Measurements from ENCODE around the gene ATP6V0E2. TPM values are rescaled to one million over a fixed set of nuclear protein-coding genes. Genes with fewer than 3 reads are reported as not detected.
"Not testable (repeated sequence)": the region's sequence is repeated elsewhere in the genome, so short reads cannot be mapped to it uniquely, and the experiment has no call there.

ATP6V0E2 gene
- total RNA-seq, 2 donors from 2014 or later, result 6.3 to 58.2 TPM

DNA sequence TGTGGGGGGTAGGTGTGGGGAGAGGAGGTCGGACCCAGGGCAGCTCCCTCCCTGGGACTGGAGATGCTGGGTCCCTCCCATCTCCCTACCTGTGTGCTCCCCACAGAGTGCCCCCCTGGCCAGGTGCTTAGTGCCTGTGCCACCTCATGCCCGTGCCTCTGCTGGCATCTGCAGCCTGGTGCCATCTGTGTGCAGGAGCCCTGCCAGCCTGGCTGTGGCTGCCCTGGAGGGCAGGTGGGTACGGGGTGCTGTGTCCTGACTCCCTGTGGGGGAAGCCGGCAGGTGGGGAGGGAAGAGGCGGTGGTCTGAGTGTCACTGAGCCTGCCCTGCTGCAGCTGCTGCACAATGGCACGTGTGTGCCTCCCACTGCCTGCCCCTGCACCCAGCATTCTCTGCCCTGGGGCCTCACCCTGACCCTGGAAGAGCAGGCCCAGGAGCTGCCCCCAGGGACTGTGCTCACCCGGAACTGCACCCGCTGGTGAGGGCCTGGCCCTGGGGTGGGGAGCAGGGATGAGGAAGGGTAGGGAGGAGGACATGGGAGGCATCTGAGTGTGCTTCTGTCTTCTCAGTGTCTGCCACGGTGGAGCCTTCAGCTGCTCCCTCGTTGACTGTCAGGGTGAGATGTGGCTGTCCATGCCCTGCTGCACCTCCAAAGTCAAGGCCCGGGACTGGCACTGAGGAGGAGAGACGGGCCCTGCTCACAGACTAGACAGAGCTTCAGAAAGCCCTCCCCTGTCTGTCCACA, 47.3 kb upstream of the ATP6V0E2 start:
- ATAC-seq (ENCODE audit: insufficient number of reproducible peaks, low FRiP score, low read depth) (no peak), DNase-seq (ENCODE audit: low spot score) (no peak)
- H3K4me1 ChIP-seq (ENCODE audit: control insufficient read depth in 1 of 2, low read depth in 2 of 2), result no peaks in the 10 kb centered on the region
- no peaks in the 10 kb centered on the region for H3K27me3 ChIP-seq (replicated peaks; ENCODE audit: insufficient read depth)
- H3K9me3 ChIP-seq, result no peaks in the 10 kb centered on the region
- H3K4me3 ChIP-seq, result no peak overlapping the region
- no peak overlapping the region for H3K27ac ChIP-seq
- no peak for TF ChIP-seq CTCF (IDR thresholded peaks at IDR 0.05)
- H3K36me3 ChIP-seq, result no peaks in the 10 kb centered on the region

DNA sequence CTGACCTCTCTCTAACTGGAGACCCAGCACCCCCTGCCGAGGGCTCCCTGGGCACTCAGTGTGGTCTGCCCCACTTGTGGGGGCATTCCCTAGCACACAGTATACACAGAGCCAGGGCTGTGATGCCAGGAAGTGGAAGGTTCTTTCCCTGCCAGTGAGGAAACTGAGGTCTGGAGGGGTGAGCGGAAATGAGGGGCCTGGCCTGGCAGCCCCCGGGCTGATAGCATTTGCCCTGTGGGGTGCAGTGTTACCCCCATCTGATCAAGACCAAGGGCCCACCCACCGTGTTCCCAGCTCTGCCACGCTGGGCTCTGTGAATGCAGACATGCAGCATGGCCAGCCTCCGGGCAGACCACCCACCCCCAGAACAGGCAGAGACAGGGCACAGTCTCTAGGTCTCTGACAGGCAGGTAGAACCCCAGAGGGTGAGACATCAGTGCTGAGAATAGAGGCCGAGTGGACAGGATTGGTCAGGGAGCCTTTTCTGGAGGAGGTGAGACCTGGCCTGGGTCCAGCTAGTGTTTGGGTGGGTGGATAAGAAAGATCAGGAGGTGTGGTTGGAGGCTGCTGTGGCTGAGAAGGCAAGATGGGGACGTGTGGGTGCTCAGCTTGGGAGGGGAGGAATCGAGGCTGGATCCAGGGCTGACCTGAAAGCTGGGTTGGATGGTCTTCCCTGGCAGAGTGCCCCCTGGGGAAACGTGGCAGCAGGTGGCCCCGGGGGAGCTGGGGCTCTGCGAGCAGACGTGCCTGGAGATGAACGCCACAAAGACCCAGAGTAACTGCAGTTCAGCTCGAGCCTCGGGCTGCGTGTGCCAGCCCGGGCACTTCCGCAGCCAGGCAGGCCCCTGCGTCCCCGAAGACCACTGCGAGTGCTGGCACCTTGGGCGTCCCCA, 46.4 kb upstream of the ATP6V0E2 start:
- DNase-seq (ENCODE audit: low spot score) (no peak), ATAC-seq (ENCODE audit: insufficient number of reproducible peaks, low FRiP score, low read depth) (no peak)
- Histone ChIP-seq H3K27me3 (replicated peaks; ENCODE audit: insufficient read depth) (no peaks in the 10 kb centered on the region), H3K4me1 (ENCODE audit: control insufficient read depth in 1 of 2, low read depth in 2 of 2) (no peaks in the 10 kb centered on the region), H3K9me3 (no peaks in the 10 kb centered on the region), H3K36me3 (no peaks in the 10 kb centered on the region), H3K27ac (no peak overlapping the region), H3K4me3 (no peak overlapping the region)
- TF ChIP-seq CTCF (IDR thresholded peaks at IDR 0.05), result no peak

DNA sequence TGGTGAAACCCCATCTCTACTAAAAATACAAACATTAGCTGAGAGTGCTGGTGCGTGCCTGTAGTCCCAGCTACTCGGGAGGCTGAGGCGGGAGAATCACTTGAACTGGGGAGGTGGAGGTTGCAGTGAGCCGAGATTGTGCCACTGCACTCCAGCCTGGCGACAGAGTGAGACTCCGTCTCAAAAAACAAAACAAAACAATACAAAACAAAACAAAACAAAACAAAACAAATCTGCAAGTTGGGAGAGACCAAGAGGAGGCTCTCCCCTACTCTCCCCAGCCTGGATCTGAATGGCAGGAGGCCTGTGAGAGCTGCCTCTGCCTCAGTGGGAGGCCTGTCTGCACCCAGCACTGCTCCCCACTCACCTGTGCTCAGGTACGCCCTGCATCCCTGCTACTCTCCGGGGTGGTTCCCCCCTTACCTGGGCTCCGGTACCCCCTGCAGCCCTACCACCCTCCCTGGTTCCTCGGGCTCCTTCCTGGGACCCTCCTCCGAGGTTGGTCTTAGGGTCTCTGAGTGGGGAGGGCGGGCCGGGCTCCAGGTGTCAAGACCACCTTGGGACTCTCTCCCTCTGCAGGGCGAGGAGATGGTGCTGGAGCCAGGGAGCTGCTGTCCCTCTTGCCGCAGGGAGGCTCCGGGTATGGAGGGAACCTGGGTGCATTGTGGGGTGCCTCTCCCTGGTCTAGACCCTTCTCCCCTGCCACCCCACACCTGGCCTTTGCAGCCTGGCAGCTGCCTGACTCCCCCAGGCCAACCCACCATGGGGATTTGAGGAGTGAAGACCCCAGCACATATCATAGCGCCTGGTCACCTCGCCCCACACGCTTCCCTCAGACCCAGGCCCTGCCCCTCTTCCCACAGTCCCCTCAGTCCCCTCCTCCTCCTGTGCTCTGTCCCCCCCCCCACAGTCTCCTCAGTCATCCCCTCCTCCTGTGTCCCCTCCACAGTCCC, 45.1 kb upstream of the ATP6V0E2 start:
- no peak for TF ChIP-seq CTCF (IDR thresholded peaks at IDR 0.05)
- no peak overlapping the region for H3K4me3 ChIP-seq
- H3K9me3 ChIP-seq, result no peaks in the 10 kb centered on the region
- DNase-seq (ENCODE audit: low spot score) (no peak), ATAC-seq (ENCODE audit: insufficient number of reproducible peaks, low FRiP score, low read depth) (no peak)
- no peaks in the 10 kb centered on the region for H3K27me3 ChIP-seq (replicated peaks; ENCODE audit: insufficient read depth)
- H3K4me1 ChIP-seq (ENCODE audit: control insufficient read depth in 1 of 2, low read depth in 2 of 2), result no peaks in the 10 kb centered on the region
- H3K36me3 ChIP-seq, result no peaks in the 10 kb centered on the region
- H3K27ac ChIP-seq, result no peak overlapping the region

GRCh38 chr7:149830527-149830926, 43.2 kb upstream of the ATP6V0E2 start:
- H3K4me3 ChIP-seq; ATAC-seq (ENCODE audit: insufficient number of reproducible peaks, low FRiP score, low read depth); H3K4me1 ChIP-seq (ENCODE audit: control insufficient read depth in 1 of 2, low read depth in 2 of 2); DNase-seq (ENCODE audit: low spot score); H3K27ac ChIP-seq; H3K27me3 ChIP-seq (replicated peaks; ENCODE audit: insufficient read depth); H3K36me3 ChIP-seq; H3K9me3 ChIP-seq: not testable (repeated sequence)

DNA sequence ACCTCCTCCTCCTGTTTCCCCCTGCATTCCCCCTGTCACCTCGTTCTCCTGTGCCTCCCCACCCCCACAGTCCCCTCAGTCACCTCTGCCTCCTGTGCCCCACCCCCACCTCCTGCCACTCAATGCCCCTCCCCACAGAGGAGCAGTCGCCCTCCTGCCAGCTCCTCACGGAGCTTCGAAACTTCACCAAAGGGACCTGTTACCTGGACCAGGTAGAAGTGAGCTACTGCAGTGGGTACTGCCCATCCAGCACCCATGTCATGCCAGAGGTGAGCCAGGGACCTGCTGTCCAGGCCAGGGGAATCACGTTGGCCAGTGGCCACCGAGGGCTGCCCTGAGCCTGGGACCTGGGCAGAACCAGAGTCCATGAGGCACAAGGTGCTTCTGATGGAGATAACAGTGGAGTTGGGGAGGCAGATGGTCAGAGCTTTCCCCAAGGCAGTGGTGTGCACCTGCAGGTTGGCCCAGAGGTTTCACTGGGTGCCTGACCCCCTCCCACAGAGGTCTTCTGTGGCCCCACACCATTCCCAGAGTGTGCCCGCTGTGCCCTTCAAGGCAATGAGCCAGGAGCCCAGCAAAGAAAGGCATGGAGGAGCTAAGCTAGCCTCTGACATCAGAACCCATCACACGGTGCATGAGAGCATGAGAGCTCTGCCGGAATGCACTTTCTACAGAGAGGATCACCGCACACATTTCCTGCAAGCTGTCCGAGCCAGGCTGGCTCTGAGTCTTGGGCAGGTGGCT, 42.6 kb upstream of the ATP6V0E2 start:
- TF ChIP-seq CTCF (IDR thresholded peaks at IDR 0.05), result no peak
- no peak overlapping the region for H3K27ac ChIP-seq
- H3K4me3 ChIP-seq, result no peak overlapping the region
- H3K36me3 ChIP-seq, result no peaks in the 10 kb centered on the region
- H3K4me1 ChIP-seq (ENCODE audit: control insufficient read depth in 1 of 2, low read depth in 2 of 2), result no peaks in the 10 kb centered on the region
- DNase-seq (ENCODE audit: low spot score) (no peak), ATAC-seq (ENCODE audit: insufficient number of reproducible peaks, low FRiP score, low read depth) (no peak)
- H3K27me3 ChIP-seq (replicated peaks; ENCODE audit: insufficient read depth), result no peaks in the 10 kb centered on the region
- H3K9me3 ChIP-seq, result no peaks in the 10 kb centered on the region
